Panc1 (cell line): ENCODE results near the gene SARDH.

Source experiments
- CTCF ChIP-seq: fragments of 450-650 bp; IDR thresholded peaks from 2 replicates; pipeline ENCODE4 v1.5.1; 2017; ENCODE audit warnings: mild to moderate bottlenecking
- POLR2AphosphoS5 ChIP-seq: IDR thresholded peaks from 2 replicates; pipeline ENCODE4 v1.6.1; 2012; ENCODE audit warnings: mild to moderate bottlenecking, low read depth, low read length, moderate library complexity

- TF ChIP-seq CTCF (no peak), POLR2AphosphoS5 (no peak)
These were observed 29.0 kb downstream of the SARDH start for GRCh38 chr9:133709015-133709611.
